Brain microvascular endothelial cell (primary cell): ENCODE results near the gene DLG2.
"Not testable (repeated sequence)": the region's sequence is repeated elsewhere in the genome, so short reads cannot be mapped to it uniquely, and the experiment has no call there.

ENCODE experiments used
- DNase-seq: peaks from one replicate; pipeline ENCODE4 v3.0.0-alpha.2; 2020
- H3K27ac ChIP-seq: fragments of 250-450 bp; sonication (Bioruptor Pico); 2 replicates; pipeline ENCODE4 v1.5.1; 2020; ENCODE audit warnings: mild to moderate bottlenecking, moderate library complexity
- H3K27me3 ChIP-seq: fragments of 250-450 bp; sonication (Bioruptor Pico); replicated peaks from 2 replicates; pipeline ENCODE4 v1.5.1; 2020; ENCODE audit warnings: mild to moderate bottlenecking
- H3K36me3 ChIP-seq: fragments of 250-450 bp; sonication (Bioruptor Pico); replicated peaks from 2 replicates; pipeline ENCODE4 v1.5.1; 2020; ENCODE audit warnings: mild to moderate bottlenecking
- H3K4me3 ChIP-seq: 2 replicates; pipeline ENCODE4 v1.5.1; 2011; ENCODE audit warnings: low read depth, mild to moderate bottlenecking, control low read depth, low read length, moderate library complexity
- in situ Hi-C: cut with HindIII; loops from 2 replicates; pipeline ENCODE4 v1.10.0; 2017; ENCODE audit warnings: low sequenced_read_pairs, low pct_ligation_motif_present
- TF ChIP-seq, protein P1 (sequence below): IDR thresholded peaks from 2 replicates; pipeline ENCODE4 v1.5.1; 2011; ENCODE audit warnings: low read depth, mild to moderate bottlenecking, moderate library complexity, low read length, control low read depth, inconsistent platforms; ENCODE audit errors: missing control alignments

Gene DLG2

DNA sequence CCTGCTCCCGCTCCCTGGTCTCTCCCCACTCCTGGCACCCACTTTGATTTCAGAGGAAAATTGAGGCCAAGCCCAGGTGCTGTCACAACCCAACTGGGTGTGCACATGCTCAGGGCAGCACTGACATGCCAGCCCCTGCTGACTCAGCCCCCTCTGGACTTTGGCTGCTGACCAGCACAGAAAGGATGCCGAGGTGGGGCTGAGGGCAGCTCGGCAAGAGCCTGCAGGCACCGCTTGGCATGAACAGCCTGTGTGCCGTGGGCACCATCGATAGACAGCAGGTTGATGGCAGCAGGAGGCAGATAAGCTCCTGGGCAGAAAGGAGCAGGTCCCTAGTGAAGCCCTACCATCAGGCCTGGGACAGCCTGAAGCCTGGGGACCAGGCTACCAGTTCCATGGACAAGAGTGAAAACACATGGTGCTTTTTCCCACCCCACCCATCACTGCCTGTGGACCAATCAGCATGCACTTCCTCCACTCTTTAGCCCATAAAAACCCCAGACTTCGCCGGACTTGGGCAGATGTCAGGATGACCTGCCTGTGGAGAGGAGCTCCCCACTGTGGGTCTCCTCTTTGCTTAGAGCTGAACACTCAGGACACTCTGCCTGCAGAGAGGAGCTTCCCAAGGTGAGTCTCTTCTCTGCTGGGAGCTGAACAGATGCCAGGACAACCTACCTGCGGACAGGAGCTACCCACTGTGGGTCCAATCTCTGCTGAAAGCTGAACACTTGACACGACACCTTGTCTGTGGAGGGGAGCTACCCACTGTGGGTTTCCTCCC lies 832.3 kb downstream of the DLG2 start:
- in situ Hi-C loops: no loop called here
- no peak overlapping the region for H3K27ac ChIP-seq
- TF ChIP-seq, protein P1, sequence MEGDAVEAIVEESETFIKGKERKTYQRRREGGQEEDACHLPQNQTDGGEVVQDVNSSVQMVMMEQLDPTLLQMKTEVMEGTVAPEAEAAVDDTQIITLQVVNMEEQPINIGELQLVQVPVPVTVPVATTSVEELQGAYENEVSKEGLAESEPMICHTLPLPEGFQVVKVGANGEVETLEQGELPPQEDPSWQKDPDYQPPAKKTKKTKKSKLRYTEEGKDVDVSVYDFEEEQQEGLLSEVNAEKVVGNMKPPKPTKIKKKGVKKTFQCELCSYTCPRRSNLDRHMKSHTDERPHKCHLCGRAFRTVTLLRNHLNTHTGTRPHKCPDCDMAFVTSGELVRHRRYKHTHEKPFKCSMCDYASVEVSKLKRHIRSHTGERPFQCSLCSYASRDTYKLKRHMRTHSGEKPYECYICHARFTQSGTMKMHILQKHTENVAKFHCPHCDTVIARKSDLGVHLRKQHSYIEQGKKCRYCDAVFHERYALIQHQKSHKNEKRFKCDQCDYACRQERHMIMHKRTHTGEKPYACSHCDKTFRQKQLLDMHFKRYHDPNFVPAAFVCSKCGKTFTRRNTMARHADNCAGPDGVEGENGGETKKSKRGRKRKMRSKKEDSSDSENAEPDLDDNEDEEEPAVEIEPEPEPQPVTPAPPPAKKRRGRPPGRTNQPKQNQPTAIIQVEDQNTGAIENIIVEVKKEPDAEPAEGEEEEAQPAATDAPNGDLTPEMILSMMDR: no peak
- H3K4me3 ChIP-seq: no peak overlapping the region
- H3K27me3 ChIP-seq: no peaks in the 10 kb centered on the region
- no peaks in the 10 kb centered on the region for H3K36me3 ChIP-seq
- no peak for DNase-seq

DNA sequence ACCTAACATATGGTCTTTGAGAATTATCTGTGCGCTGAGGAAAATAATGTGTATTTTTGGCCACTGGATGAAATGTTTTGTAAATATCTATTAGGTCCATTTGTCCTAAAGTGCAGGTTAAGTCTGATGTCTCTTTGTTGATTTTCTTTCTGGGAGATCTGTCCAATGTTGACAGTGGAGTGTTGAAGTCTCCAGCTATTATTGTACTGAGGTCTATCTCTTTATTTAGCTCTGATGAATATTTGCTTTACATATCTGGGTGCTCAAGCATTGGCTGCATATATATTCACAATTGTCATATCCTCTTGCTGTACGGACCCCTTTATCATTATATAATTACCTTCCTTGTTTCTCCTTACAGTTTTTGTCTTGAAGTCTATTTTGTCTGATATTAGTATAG lies 833.8 kb downstream of the DLG2 start:
- H3K4me3 ChIP-seq: no peak overlapping the region
- in situ Hi-C loops: no loop called here
- no peak overlapping the region for H3K27ac ChIP-seq
- DNase-seq: no peak
- TF ChIP-seq, protein P1: no peak
- H3K27me3 ChIP-seq: no peaks in the 10 kb centered on the region
- H3K36me3 ChIP-seq: no peaks in the 10 kb centered on the region

DNA sequence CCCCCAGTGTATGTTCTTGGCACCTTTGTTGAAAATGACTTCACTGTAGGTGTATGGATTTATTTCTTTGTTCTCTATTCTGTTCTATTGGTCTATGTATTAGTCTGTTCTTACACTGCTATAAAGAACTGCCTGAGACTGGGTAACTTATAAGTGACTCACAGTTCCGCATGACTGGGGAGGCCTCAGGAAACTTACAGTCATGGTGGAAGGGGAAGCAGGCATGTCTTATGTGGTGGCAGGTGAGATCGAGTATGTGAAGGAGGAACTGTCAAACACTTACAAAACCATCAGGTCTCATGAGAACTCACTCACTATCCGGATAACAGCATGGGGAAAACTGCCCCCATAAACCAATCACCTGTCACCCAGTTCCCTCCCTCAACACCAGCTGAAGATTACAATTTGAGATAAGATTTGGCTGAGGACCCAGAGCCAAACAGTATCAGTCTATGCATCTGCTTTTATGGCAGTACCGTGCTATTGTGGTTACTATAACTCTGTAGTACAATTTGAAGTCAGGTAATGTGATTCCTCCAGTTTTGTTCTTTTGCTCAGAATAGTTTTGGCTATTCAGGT lies 836.2 kb downstream of the DLG2 start:
- in situ Hi-C loops: no loop called here
- no peaks in the 10 kb centered on the region for H3K27me3 ChIP-seq

DNA sequence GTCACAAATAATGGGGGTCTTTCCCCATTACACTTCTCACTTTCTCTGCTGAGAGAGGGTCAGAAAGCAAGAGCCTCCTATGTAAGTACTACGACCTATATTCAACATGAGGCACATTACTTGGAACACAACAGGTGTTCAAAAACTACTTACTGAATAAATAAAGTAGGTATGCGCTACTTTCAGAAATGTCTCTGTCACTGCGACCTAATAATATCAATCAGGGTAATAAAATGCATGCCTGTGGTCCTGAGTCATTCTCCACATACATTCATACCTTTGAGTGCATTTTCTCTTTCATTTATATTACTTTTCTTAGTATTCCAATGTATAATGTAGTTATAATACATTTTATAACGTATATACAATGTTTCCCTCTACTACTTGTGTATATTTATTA lies 838.9 kb downstream of the DLG2 start:
- no peak overlapping the region for H3K27ac ChIP-seq
- no peak for DNase-seq
- H3K27me3 ChIP-seq: no peaks in the 10 kb centered on the region
- in situ Hi-C loops: no loop called here
- H3K4me3 ChIP-seq: no peak overlapping the region
- H3K36me3 ChIP-seq: no peaks in the 10 kb centered on the region
- TF ChIP-seq, protein P1: no peak

More for the DNA sequence above, 836.2 kb downstream of the DLG2 start:
- Histone ChIP-seq H3K4me3 (no peak overlapping the region), H3K36me3 (no peaks in the 10 kb centered on the region), H3K27ac (no peak overlapping the region)
- TF ChIP-seq, protein P1: no peak
- no peak for DNase-seq

DNA sequence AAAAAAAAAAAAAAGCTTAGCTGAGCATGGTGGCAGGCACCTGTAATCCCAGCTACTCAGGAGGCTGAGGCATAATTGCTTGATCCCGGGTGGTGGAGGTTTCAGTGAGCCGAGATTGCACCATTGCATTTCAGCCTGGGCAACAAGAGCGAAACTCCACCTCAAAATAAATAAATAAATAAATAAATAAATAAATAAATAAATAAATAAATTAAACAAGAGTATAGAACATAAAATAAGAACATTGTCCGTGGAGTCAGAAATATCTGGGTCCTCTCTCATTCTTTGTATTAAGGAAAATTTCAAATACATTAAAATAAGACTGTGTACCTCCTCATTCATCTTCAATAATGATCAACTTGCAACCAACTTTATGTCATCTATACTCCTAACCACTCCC lies 843.0 kb downstream of the DLG2 start:
- in situ Hi-C loops, H3K36me3 ChIP-seq, DNase-seq, H3K27ac ChIP-seq, H3K4me3 ChIP-seq, H3K27me3 ChIP-seq: not testable (repeated sequence)

DNA sequence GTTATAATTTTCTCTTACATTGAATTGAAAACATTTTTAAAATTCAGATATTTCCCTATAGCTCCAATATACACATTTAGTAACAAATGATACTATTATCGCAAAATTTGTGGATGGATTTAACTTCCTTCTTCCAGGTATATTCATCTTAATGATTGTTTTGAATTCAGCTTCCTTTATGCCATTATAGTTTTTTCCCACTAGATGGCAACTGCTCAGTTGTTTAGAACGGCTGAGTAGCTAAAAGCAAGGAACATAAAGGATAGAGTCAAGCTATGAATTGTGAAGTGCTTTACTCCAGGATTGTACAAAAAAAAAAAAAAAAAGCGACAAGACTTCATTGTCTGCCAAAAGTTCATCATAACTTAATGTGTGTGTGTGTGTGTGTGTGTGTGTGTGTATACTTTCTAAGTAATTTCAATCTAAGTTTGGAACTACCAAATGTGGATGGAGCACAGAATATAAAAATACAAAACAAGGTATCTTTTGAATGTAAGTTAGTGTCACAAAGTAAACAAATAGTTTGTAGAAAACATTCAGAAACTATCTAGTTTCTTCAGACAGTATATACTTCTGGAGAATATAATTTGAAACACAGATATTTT lies 846.4 kb downstream of the DLG2 start:
- TF ChIP-seq, protein P1: peak; percentile 50
- no peak overlapping the region for H3K27ac ChIP-seq
- no peaks in the 10 kb centered on the region for H3K27me3 ChIP-seq
- in situ Hi-C loops: no loop called here
- DNase-seq: peak; percentile 2
- H3K4me3 ChIP-seq: no peak overlapping the region
- no peaks in the 10 kb centered on the region for H3K36me3 ChIP-seq
